Stimulated activated CD8-positive, alpha-beta memory T cell treated with anti-CD3 and anti-CD28 coated beads, Interleukin-7, amount 100 ng/mL, for 48 hours (primary cell): ENCODE results near the gene CEP152.
"Not testable (repeated sequence)": the region's sequence is repeated elsewhere in the genome, so short reads cannot be mapped to it uniquely, and the experiment has no call there.

ENCODE experiments used
- DNase-seq, 2 donors: peaks; one replicate each; pipeline ENCODE4 v3.0.0-alpha.2; 2020; ENCODE audit warnings: low read depth in 1 of 2; ENCODE audit errors: extremely low read depth in 1 of 2

The CEP152 gene

GRCh38 chr15:48814286-48814685, 3.4 kb upstream of the CEP152 start:
- DNase-seq, result no peak

GRCh38 chr15:48811325-48811958, 573 bp upstream of the CEP152 start:
- DNase-seq, result no peak

- no peak for DNase-seq
These were observed 4.7 kb downstream of the CEP152 start for GRCh38 chr15:48806151-48806550.

GRCh38 chr15:48805591-48805990, 5.3 kb downstream of the CEP152 start:
- DNase-seq, result no peak

GRCh38 chr15:48803877-48804276, 7.0 kb downstream of the CEP152 start:
- DNase-seq, result no peak

GRCh38 chr15:48802867-48803266, 8.0 kb downstream of the CEP152 start:
- DNase-seq, result no peak

GRCh38 chr15:48802257-48802656, 8.6 kb downstream of the CEP152 start:
- no peak for DNase-seq

GRCh38 chr15:48800811-48801455, 9.9 kb downstream of the CEP152 start:
- DNase-seq, result no peak

GRCh38 chr15:48800245-48800644, 10.6 kb downstream of the CEP152 start:
- DNase-seq, result no peak

GRCh38 chr15:48798319-48798718, 12.6 kb downstream of the CEP152 start:
- no peak for DNase-seq

- DNase-seq, result no peak
These were observed 13.9 kb downstream of the CEP152 start for GRCh38 chr15:48796930-48797329.

GRCh38 chr15:48796521-48796920, 14.3 kb downstream of the CEP152 start:
- DNase-seq, result no peak

GRCh38 chr15:48795901-48796300, 15.0 kb downstream of the CEP152 start:
- DNase-seq, result no peak

- no peak for DNase-seq
These were observed 16.2 kb downstream of the CEP152 start for GRCh38 chr15:48794697-48795134.

GRCh38 chr15:48792408-48792807, 18.5 kb downstream of the CEP152 start:
- no peak for DNase-seq

- not testable (repeated sequence) for DNase-seq
These were observed 20.3 kb downstream of the CEP152 start for GRCh38 chr15:48790466-48791115.

GRCh38 chr15:48785712-48786111, 25.2 kb downstream of the CEP152 start:
- DNase-seq, result no peak

- no peak for DNase-seq
These were observed 25.7 kb downstream of the CEP152 start for GRCh38 chr15:48785195-48785594.

GRCh38 chr15:48784756-48785155, 26.1 kb downstream of the CEP152 start:
- no peak for DNase-seq

GRCh38 chr15:48782911-48783310, 28.0 kb downstream of the CEP152 start:
- DNase-seq, result no peak

GRCh38 chr15:48781481-48782081, 29.3 kb downstream of the CEP152 start:
- DNase-seq, result no peak

GRCh38 chr15:48781017-48781416, 29.9 kb downstream of the CEP152 start:
- DNase-seq, result no peak
